GM18519 (cell line): ENCODE data around the gene RHBDL1.
"Not testable (repeated sequence)": the region's sequence is repeated elsewhere in the genome, so short reads cannot be mapped to it uniquely, and the experiment has no call there.

Experiments used
- ATAC-seq: cut with Tn5 transposase; IDR thresholded peaks from one replicate; pipeline ENCODE4 v1.9.1; 2021; ENCODE audit warnings: mild to moderate bottlenecking, moderate library complexity; ENCODE audit not compliant: unreplicated experiment, low FRiP score

The RHBDL1 gene

DNA sequence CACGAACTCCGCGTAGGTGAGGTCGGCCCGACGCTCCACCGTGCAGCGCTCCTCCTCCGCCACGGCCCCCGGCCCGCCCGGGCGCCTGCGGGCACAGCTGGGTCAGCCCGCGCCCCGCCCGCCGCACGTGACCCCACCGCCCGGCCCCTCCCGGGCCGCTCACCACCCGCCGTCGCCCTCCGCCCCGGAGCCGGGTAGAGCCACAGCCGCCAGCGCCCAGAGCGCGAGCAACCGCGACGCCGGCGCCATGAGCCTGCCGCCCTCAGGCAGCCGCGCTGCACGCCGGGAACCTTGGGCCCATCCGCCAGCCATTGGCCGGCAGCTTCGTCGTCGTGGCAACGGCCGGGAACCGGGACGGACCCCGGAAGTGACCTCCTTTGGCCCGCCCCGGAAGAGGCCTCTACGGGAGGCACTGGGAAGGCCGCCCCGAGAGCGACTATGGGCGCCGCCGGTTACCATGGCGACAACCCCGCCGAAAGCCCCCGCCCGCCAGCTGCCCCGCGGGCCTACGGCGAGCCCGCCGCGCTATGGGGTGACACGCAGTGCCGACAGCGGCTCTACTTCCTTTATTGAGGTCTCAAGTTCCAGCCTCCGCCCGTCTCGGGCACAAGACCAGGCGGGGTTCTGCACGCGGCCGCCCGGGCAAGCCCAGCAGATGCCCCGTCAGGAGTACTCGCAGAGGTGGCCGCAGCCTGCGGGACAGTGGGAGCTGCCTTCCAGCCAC lies 8.8 kb downstream of the RHBDL1 start, which contains the start of gene JMJD8:
Gene JMJD8 (minus strand): TSS at position 264 of the 724 bp plus-strand sequence. CDS start 15 bp downstream, at position 249.
- ATAC-seq: peak; percentile 55

DNA sequence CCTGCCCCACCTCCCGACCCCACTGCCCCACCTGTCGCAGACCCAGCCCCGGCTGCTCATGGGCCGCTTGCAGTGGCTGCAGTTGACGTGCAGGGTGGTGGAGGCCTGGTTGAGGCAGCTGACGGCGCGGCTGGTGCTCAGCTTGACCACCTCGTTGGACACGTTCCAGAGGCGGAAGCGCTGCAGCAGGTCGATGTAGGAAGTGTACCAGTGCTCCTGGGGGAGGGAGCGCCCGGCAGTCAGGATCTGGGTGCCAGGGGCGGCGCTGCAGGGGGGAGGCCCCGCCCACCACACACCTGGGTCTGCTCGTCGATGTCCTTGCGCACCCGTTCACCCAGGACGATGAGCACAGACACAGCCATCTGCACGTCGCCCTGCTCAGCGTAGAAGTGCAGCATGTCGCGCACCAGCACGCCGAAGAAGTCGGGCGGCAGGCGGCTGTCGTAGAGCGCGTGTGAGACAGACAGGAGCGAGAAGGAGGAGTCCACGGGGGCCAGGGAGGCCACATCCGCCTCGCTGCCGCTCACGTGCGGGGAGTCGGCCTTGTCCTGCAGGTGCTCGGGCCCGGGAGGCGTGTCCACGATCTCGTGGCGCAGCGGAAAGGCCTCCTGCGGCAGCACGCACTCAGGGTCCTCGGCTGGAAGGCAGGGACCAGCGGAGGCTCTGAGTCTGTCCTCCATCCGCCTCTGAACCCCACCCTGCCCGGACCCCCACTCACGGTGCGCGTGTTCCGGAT lies 9.7 kb downstream of the RHBDL1 start:
- no peak for ATAC-seq

DNA sequence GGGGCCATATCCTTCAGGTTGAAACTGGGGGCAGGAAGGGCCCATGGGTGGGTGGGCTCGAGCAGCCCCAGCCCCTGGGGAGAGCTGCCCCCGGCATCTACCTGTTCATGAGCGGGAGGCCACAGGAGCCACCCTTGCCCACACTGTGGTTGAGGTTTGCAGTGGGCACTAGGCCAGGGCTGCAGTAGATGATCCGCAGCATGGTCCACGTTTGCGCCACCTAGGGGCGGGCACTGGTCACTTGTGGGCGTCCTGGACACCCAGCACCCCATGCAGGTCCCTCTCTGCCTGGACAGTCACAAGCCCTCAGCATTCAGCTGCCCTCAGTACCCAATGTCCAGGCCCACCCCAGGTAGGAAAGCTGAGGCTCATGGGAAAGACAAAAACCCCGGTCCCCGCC lies 10.5 kb downstream of the RHBDL1 start:
- ATAC-seq: no peak

DNA sequence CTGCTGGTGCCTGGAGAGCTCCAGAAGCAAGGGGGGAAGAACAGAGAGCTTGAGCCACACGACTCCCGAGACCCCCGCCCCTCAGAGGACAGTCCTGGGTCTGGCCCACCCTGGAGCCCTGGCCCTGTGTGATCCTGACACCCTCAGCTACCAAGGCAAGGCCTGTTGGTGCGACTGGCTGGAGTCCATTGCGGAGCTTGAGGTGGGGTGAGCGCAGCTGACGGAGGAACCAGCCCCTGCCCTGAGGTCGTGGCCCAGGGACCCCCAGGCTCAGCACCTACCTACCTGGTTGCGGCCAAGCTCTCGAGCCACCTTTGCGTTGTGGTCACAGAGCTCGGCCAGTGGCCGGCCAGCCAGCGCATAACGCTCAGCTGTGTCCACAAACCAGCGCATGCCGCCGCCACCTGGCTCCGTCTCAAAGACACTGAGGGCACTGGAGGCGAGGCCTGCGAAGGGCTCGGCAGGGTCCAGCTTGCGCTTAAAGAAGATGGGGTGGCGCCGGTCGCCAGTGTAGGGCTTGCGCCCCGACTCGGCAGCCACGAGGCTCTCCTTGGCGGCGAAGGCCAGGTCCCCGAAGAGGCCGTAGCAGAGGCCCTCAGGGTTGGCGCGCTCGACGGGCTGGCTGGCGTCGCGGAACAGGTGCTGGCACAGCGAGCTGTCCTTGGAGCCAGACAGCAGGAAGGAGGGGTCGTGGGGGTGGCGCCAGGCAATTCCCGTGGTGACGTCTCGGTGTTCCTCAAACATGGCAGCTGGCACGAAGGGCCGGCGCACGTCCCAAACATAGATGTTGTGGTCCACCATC lies 11.2 kb downstream of the RHBDL1 start:
- no peak for ATAC-seq

DNA sequence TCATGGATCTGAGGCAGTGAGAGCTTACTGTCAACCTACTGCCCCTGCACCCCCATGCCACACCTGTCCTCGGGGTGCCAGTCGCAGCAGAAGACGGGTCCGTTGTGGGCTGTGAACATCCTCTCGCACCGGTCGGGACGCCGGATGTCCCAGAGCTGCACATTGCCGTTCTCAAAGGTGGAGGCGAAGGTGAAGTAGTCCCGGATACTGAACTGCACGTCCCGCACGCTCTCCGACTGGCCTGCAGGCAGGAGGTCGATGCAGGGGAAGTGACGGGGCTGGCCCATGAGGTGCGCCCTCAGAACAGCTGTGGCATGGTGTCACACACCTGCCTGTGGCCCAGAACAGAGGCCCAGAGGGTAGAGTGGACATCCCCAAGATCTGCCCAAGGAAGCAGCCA lies 12.0 kb downstream of the RHBDL1 start:
- ATAC-seq: no peak

DNA sequence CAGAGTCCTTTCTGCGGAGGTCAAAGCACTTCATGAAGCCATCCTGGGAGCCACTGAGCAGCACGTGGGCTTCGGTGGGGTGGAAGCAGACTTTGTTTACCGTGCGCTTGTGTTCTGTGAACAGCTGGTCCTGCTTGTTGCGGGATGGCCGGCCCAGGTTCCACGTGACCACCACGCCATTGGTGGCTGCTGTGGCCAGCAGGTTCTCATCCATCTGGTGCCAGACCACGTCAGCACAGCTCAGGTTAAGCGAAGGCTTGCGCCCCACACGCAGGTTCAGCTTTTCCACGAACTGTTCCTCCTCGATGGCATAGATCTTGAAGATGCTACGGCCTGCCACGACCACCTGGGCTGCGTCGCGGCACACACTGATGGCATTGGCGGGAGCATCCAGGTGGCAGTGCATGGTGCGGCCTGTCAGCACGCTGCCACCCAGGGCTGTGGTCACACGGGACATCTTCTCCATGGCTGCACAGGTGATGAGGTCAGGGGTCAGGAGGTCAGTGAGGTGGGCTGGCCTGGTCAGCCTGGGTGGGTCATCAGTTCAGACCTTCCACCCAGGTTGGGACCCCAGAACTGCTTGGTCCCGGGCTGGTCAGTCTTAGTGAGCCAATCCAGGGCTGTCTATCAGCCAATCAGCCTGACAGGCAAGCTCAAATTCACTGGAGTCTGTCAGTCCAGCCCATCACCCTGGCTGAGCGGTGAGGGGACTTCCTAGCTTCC lies 13.9 kb downstream of the RHBDL1 start:
- no peak for ATAC-seq

DNA sequence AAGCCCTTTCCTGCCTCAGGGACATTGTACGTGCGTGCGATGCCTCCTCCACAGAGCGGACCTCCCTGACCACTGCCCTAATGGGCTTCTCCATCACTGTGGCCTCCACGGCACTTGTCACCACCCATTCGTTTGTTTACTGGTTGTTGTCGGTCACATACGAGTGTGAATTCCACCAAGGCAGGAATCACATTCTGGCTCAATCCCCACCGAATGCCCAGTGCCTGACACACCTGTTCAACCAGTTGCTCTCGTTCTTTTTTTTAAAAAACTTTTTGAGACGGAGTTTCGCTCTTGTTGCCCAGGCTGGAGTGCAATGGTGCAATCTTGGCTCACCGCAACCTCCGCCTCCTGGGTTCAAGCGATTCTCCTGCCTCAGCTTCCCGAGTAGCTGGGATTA lies 15.8 kb downstream of the RHBDL1 start:
- not testable (repeated sequence) for ATAC-seq

DNA sequence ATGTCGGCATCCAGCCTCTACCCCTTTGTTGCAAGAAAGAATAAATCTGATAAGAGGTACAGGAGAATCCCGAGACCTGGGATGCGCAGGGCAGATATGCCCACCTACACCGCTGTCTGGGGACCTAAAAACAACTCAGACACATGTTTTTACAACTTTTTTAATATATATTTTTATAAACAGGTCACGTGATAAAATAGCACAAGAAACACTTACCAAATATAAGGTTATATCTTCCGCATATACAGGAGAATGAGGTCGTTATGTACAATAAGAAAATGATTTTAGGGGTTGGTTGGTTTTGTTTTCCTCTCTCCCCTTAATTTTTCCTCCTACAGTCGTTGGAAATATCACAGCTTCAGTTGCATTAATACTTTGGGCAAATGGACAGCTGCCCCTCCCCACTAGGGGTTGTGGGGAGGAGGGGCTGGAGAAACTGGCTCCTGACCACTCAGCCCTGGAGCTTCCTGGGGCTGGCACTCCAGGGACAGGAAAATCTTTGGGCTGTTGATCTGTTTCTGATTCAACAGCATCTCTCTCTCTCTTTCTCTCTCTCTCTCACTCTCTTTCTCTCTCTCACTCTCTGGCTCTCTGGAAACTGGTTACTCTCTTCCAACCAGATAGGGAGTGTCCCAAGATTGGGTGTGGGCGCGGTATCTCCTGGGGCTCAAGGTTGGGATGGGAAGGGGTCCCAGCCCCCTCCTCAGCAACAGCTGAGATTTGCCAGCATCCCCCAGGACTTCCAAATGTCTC lies 17.1 kb downstream of the RHBDL1 start:
- ATAC-seq: no peak

DNA sequence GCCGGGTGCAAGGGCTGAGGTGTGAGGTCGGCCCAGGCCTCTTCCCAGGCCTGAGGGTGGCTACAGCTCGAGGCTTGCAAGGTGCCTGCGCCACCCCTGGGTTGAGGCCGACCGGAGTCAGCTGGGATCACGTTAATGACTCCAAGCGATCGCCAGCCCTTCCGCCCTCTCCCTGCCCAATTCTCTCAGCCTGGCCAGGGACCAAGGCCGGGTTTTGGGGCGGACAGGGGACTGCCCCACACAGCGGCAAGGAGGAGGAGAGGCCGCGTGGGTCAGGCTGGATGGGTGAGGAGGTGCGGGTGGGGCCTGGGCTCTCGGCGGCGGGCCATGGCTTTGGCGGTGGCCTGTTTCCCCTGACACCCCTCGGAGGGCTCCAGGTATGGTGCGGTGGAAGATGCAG lies 17.9 kb downstream of the RHBDL1 start:
- ATAC-seq: no peak

DNA sequence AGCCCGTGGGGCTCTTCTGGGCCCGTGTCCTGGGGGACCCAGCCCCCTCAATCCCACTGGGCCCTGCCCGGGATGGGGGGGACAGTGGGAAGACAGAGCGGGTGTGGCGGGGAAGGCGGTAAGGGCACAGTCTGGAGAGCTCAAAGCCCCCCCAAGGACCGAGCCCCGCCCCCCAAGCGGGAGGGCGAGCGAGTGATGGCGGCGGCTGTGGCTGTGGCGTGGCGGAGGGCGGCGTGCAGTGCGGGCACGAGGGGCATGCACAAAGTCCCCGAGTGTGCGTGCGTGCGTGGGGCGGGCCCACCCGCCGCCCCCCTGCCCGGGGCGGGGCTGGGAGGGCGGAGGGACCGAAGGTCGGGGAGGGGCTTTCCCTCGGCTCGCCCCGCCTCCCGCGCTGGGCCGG lies 18.3 kb downstream of the RHBDL1 start:
- ATAC-seq: no peak

DNA sequence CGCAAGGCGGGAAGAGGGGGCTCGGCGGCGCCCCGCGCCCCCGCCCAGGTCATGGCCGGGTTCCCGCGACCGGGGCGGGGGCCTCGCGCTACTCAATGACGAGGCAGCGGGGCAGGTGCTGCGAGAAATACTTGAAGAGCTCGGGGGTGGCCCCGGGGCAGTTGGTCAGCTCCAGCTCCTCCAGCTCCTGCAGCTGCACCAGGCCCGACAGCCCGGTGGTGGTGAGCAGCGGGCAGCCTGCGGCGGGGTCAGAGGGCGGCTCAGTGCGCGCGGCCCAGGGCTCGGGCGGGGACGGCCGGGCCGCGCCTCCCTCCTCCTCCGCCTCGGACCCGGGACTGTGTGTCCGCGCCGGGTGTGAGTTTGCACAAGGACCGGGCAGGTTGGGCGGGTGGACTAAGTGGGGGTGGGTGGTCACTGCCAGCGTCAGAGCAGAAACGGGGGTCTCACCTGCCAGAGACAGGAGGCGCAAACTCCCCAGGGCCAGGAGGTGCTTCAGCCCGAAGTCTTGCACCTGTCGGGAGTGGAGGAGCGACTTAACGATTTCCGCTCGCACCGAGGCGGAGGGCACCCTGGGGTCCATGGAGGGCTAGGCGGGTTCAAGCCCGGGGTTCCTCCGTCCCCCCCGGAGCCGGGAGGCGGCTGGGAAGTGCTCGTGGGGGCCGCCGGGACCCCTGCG lies 18.9 kb downstream of the RHBDL1 start:
- no peak for ATAC-seq

DNA sequence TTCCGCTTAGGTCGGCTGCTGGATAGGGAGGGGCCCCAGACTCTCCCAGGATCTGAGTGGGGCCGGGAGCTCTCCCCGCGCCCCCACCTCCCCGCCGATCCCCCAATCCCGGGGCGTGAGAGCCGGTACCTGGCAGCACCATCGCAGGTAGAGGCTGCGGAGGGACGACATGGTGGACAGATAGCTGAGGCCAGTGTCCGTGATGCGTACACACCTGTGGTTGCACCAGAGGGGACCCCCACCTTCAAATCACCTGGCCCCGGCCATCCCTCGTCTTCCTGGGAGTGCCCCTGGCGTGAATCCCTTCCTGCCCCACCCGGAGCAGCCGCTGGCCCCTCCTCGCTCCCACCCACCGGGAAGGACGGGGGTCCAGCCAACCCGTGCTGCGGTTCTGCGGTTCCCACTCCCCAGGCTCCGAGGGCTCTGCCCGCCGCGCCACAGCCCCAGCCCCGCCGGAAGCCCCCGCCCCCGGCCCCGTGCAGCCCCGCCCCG lies 19.4 kb downstream of the RHBDL1 start:
- ATAC-seq: no peak

DNA sequence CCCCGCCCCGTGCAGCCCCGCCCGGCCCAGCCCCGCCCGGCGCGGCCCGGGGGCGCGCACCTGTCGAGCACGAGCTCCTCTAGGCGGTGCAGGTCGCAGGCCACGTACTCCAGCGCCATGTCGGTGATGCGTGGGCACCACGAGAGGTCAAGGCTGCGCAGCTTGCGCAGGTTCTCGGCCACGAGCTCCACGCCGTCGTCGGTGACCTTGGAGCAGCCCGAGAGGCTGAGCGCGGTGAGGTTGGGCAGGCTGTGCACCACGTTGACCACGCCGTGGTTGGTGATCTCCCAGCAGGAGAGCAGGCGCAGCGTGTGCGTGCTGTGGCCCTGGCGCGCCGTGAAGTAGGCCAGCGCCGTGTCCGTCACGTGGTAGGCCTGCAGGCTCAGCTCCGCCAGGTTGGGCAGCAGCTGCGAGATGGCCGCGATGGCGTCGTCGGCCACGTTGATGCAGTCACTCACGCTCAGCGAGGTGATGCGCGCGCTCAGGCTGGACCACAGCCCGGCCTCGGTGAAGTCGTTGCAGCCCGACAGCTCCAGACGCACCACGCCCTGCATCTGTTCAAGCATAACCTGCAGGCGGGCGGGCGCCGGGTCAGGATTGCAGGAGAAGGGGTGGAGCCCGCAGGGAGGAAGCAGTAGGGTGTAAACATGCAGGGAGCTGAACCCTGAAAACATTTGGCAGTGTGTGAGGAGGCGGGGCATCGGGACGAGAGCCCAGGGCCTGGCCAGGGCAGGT lies 20.1 kb downstream of the RHBDL1 start:
- ATAC-seq: no peak

DNA sequence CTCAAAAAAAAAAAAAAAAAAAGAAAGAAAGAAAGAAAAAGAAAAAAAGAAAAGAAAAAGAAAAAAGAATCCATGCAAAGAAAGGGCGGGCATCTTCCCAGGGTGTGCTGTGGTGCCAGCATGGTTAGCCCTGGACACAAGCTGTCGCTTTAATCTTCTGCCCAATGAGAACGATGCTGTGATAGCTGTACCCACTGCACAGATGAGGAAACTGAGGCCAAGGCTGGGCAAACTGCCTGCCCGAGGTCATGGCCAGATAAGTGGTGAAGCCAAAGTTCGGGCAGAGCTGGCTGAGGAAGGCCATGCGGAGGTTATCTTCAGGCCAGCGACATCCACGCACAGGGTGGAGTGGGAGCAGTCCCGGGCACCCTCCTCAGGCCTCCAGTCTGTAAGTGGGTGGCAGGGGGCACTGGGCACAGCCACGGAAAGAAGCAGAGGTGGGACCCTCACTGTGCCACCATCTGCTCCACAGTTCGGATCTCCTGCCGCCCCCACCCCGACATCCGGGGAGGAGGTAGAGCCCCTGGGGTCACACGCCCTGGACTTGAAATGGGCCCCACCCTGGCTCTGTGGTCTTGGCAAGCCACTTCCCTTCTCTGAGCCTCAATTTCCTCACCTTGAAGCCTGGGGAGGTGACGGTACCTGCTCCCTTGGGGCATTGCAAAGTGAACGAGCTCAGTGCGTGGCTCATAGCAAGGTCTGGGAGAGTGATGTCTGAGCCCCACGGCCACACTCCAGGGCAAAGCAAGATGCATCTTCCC lies 23.6 kb downstream of the RHBDL1 start:
- ATAC-seq: no peak

DNA sequence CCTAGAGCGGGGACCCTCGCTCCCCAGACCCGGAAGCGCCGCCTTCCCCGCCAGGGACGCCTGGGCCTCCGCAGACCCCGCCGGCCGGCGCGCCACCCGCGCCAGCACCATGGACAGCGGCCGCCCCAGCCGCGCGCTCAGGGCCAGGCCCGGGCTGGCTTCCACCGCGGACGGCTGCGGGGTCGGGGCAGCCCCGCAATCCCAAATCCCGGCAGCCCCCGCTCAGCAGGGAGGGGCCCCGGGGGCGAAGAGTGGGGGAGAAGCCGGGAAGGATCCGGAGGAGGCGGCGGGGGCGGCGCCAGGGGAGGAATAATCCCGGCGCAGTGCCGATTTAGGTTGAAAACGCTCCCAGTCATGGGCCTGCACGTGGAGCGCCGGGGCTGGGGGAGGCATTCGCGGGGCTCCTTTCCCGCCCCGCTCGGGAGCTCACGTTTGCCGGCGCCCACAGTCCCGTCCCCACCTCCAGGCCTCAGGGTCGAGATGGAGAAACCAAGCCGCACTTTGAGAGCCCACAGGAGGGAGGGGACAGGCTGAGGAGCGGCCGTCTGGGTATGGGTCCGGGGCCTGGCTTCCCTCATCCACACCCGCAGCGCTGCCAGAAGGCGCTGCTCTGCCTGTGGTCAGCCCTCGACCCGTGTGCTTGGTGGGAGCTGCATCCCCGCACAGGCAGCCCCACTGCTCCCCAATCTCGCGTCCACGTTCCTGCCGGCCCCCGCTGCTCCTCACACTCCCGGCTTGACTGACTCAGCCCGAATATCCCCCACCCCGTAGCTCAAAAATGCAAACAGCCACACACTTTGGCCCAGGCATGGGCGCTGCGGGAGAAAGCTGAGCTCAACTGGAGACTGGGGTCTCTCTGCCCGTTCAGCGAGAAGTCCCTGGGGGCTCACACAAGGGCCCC lies 25.5 kb downstream of the RHBDL1 start:
- ATAC-seq: no peak

DNA sequence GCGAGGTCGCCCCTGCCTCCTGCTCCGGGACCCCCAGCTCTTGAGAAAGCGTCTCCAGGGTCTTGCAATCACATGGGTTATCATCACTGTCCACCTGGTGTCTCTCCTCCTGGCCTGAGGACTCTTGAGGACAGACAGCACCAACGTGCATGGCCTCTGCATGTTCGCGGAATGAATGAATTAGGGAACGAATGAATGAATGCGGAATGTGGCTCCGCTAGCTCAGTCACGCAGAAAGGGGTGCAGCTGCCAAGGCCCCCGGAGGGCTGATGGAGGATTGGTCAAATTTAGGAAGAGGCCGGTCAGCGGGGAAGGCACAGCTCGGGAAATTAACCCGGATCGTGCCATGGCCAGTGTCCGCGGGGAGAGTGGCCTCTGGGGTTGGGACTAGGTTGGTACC lies 26.9 kb downstream of the RHBDL1 start:
- no peak for ATAC-seq

DNA sequence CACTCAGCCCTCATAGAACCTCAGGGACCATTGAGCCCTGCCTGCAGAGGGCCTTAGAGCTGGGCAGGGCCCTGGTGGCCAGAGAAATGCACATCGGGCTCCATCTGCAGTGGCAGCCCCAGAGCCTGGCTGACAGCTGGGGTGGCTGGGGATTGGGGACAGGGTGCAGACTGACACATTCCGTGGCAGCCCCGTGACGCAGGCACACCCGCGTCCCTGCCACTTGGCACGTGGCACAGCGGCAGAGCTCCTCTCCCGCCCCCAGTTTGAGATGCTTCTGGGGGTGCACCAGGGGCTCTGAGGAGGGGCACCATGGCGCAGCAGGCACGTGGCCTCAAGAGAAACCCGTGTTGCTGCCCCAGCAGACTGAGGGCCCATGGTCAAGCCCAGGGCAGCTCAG lies 27.9 kb downstream of the RHBDL1 start:
- no peak for ATAC-seq
